GM12878 (cell line): ENCODE data around the gene SMPD1. TPM values are rescaled to one million over a fixed set of nuclear protein-coding genes. Genes with fewer than 3 reads are reported as not detected.

ENCODE experiments used
- ATAC-seq: fragments of 200-7000 bp; cut with Tn5 transposase; 3 replicates; pipeline ENCODE4 v1.9.1; 2020; ENCODE audit warnings: mild to moderate bottlenecking, moderate library complexity
- BruUV-seq: library from RNA; stranded (reverse); fragments of 400-500 nt; replicated peaks from 2 replicates; lab custom pipeline; 2021; lab: Mats Ljungman, UMichigan
- CTCF ChIA-PET: fragments of 300-600 bp; sonication (Branson Sonifier 250); formaldehyde crosslinking; extraction: SDS; loops from one replicate; lab custom pipeline; 2021; ENCODE audit warnings: inconsistent platforms; lab: Yijun Ruan, JAX
- POLR2A ChIA-PET: fragments of 350-600 bp; formaldehyde crosslinking; extraction: SDS; loops from one replicate; lab custom pipeline; 2021; ENCODE audit warnings: inconsistent platforms; lab: Charles Lee
- RAD21 ChIA-PET: fragments of 300-600 bp; sonication (Branson Sonifier 250); formaldehyde crosslinking; loops from one replicate; lab custom pipeline; 2023; ENCODE audit warnings: antibody characterized with exemption; ENCODE audit not compliant: unreplicated experiment; lab: Charles Lee
- SMC1A ChIA-PET: fragments of 300-600 bp; sonication (Branson Sonifier 250); formaldehyde crosslinking; loops from one replicate; lab custom pipeline; 2023; ENCODE audit not compliant: unreplicated experiment, uncharacterized antibody; lab: Charles Lee
- DNase-seq: peaks from one replicate; pipeline ENCODE4 v3.0.0-alpha.2; 2011; ENCODE audit warnings: low read depth, low spot score
- FAIRE-seq: peaks from 3 replicates; lab custom pipeline; 2011; peaks lifted over from hg19 to GRCh38; lab: Jason Lieb, UNC
- H2AFZ ChIP-seq: 2 replicates; pipeline ENCODE4 v1.6.0; 2011; ENCODE audit warnings: low read depth, low read length, control low read depth; ENCODE audit not compliant: control insufficient read depth
- H3K27ac ChIP-seq: 2 replicates; pipeline ENCODE4 v1.5.1; 2011; ENCODE audit warnings: control low read depth; ENCODE audit not compliant: control insufficient read depth, insufficient read depth
- H3K27me3 ChIP-seq, 2 experiments: replicated peaks in 1 of 2; 2 replicates each; pipeline versions ENCODE4 v1.6.0 to v1.6.1; 2011; ENCODE audit warnings: low read length in 1 of 2; ENCODE audit not compliant: control insufficient read depth in 2 of 2, insufficient read depth in 2 of 2
- H3K36me3 ChIP-seq, 2 experiments: 2 replicates each; pipeline ENCODE4 v1.5.1; 2011; ENCODE audit warnings: low read length in 1 of 2; ENCODE audit not compliant: control insufficient read depth in 2 of 2, insufficient read depth in 2 of 2
- H3K4me1 ChIP-seq: 2 replicates; pipeline ENCODE4 v1.6.1; 2011; ENCODE audit warnings: mild to moderate bottlenecking, low read length, moderate library complexity, mixed read lengths; ENCODE audit not compliant: control insufficient read depth, insufficient read depth
- H3K4me2 ChIP-seq: 2 replicates; pipeline ENCODE4 v1.6.0; 2011; ENCODE audit warnings: control low read depth; ENCODE audit not compliant: control insufficient read depth, insufficient read depth
- H3K4me3 ChIP-seq: fragments of 200-600 bp; sonication (generic); 2 replicates; pipeline ENCODE4 v1.5.1; 2016
- H3K79me2 ChIP-seq: 2 replicates; pipeline ENCODE4 v1.6.0; 2011; ENCODE audit warnings: low read length; ENCODE audit not compliant: control insufficient read depth, insufficient read depth
- H3K9ac ChIP-seq: 2 replicates; pipeline ENCODE4 v1.8.0; 2011; ENCODE audit warnings: low read length, control low read depth, mixed read lengths; ENCODE audit not compliant: control insufficient read depth, insufficient read depth
- H3K9me3 ChIP-seq: replicated peaks from 3 replicates; pipeline ENCODE4 v1.5.1; 2011; ENCODE audit warnings: mild to moderate bottlenecking, low read length; ENCODE audit not compliant: control insufficient read depth, insufficient read depth
- H4K20me1 ChIP-seq: 2 replicates; pipeline ENCODE4 v1.6.0; 2011; ENCODE audit not compliant: control insufficient read depth, insufficient read depth
- RAD21 ChIP-seq: IDR thresholded peaks from 2 replicates; pipeline ENCODE4 v1.6.1; 2011; ENCODE audit warnings: mild to moderate bottlenecking, low read depth, low read length, moderate library complexity; ENCODE audit not compliant: insufficient read depth
- SMC3 ChIP-seq: IDR thresholded peaks from 2 replicates; pipeline ENCODE4 v1.6.1; 2011; ENCODE audit warnings: low read length, improper control_type of control experiment, borderline replicate concordance
- YY1 ChIP-seq: IDR thresholded peaks from 2 replicates; pipeline ENCODE4 v1.6.1; 2011; ENCODE audit warnings: low read depth, mild to moderate bottlenecking, low read length
- ZBED1 ChIP-seq: IDR thresholded peaks from 2 replicates; pipeline ENCODE4 v1.6.1; 2016; ENCODE audit warnings: borderline replicate concordance
- ZSCAN29 ChIP-seq: fragments of 450-650 bp; IDR thresholded peaks from 2 replicates; pipeline ENCODE4 v1.6.1; 2017; ENCODE audit warnings: mild to moderate bottlenecking, moderate library complexity
- WGBS: methylation state at CpG from one replicate; pipeline ENCODE4 v1.1.6; 2016; ENCODE audit warnings: low lambda C conversion rate; ENCODE audit not compliant: insufficient replicate concordance, insufficient coverage; ENCODE audit errors: missing lambda C conversion rate; 5-methylcytosine and 5-hydroxymethylcytosine counted together
- in situ Hi-C: fragments of 300-500 bp; cut with MboI; formaldehyde crosslinking; loops from 9 replicates; pipeline ENCODE4 v1.14.3; 2018; ENCODE audit warnings: mixed read lengths
- intact Hi-C: fragments of 100-400 bp; cut with micrococcal nuclease; formaldehyde crosslinking; loops from one replicate; pipeline ENCODE4 v1.14.2; 2022; ENCODE audit not compliant: unreplicated experiment
- polyA plus RNA-seq, 11 experiments: library from polyadenylated mRNA; depleted of rRNA in 4 of 11; unstranded in 6 of 11; stranded (reverse) in 5 of 11; fragments of >200 nt; fragmentation: Nextera tagmentation in 4 of 11; fragmentation: Illumina TruSeq in 1 of 11; extraction: Ambion mirVana in 4 of 11; extraction: Trizol in 1 of 11; gene quantifications; 1 replicate in 1 of 11; 2 replicates in 10 of 11; pipeline versions ENCODE4 v1.2.1 to v1.2.3, GENCODE V29; 2011 to 2016; ENCODE audit warnings: inconsistent platforms in 2 of 11, missing spikeins in 2 of 11, low read depth in 1 of 11
- total RNA-seq, 4 experiments: library from RNA; depleted of rRNA in 3 of 4; stranded (reverse); fragments of >200 nt in 3 of 4; fragmentation: Illumina TruSeq in 1 of 4; extraction: Trizol in 1 of 4; gene quantifications; 2 replicates each; pipeline versions ENCODE4 v1.2.1 to v1.2.3, GENCODE V29; 2013 to 2021
- TF ChIP-seq, protein P1 (sequence below), 3 experiments: IDR thresholded peaks in 2 of 3; conservative IDR thresholded peaks in 1 of 3; 2 replicates each; pipeline ENCODE4 v1.5.1; 2011; ENCODE audit warnings: low read depth in 3 of 3, low read length in 3 of 3, mild to moderate bottlenecking in 3 of 3, control low read depth in 2 of 3, moderate library complexity in 2 of 3, inconsistent platforms in 1 of 3, mixed read lengths in 1 of 3; ENCODE audit not compliant: control insufficient read depth in 2 of 3, insufficient read depth in 1 of 3; ENCODE audit errors: extremely low read depth in 1 of 3
- TF ChIP-seq, protein P2 (sequence below): fragments of 450-650 bp; IDR thresholded peaks from 2 replicates; pipeline ENCODE4 v1.6.1; 2016; ENCODE audit warnings: mild to moderate bottlenecking

The SMPD1 gene
- total and polyA plus RNA-seq, 10 of the 15 experiments (the other 5 are each of a cell fraction or from before 2014, with no cell fraction given), result 1.4 to 13.7 (median 6.2) TPM

DNA sequence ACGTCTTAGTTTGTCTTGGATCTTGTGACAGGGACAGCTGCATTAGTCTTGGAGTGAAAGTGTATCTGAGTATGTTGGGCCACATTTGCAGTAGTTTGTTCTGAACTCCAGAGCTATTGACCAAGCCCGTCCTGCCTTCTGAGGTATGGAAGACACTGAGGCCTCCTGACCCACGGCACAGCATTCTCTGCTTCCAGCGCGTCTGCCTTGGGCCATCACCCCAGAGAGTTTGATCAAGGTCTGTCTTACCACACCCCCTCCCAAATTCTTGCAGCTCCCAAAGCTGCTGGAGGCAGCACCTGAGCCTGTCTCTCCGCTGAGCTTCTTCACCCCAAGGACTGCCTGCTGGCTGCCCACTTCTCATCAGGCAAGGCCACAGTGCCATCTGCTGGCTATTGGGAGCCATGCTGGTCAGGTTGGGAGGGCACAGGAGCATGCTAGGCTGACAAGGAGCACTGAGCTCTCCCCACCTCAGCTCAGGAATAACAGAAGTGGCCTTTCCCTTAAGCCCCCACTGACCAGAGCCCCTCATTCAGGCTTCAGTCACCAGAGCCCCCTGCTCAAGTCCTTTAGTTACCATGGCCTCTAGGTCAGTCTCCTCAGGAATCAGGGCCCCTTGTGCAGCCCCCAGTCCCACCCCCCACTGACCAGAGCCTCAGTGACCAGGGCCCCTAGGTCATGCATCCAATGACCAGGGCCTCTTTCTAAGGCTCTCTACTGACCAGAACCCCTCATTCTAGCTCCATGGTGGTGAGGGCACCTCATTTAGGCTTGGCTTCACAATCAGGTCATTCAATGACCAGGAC, 27.2 kb upstream of the SMPD1 start:
- ChIA-PET CTCF (interaction anchor here (0.5 to 5.3 kb wide), 48 partner anchors 9 to 396 kb away, joined by 3 to 59 read pairs (median 5); partner anchors contain the start of genes ARFIP2, CNGA4, HPX and SMPD1), SMC1A (interaction anchor here (0.6 to 3.1 kb wide), 22 partner anchors 9 to 359 kb away, joined by 3 to 21 read pairs (median 4); no protein-coding TSS in a partner anchor), POLR2A (interaction anchor here (0.5 kb wide), 1 partner anchor 331 kb away, joined by 5 read pairs; no protein-coding TSS in a partner anchor), RAD21 (interaction anchor here (0.6 to 3.7 kb wide), 15 partner anchors 9 to 370 kb away, joined by 3 to 12 read pairs (median 4); no protein-coding TSS in a partner anchor)
- BruUV-seq, result no TSS peak
- Histone ChIP-seq H3K9me3 (no peaks in the 10 kb centered on the region), H3K4me2 (no peak overlapping the region), H3K36me3 (no peaks in the 10 kb centered on the region), H3K9ac (no peak overlapping the region), H3K4me1 (no peaks in the 10 kb centered on the region), H3K27me3 (peaks cover 0 to 2% of the 10 kb centered on the region in 2 experiments; a peak in 1 of 4 replicates), H4K20me1 (no peaks in the 10 kb centered on the region), H3K27ac (no peak overlapping the region), H3K4me3 (no peak overlapping the region), H2AFZ (no peak overlapping the region), H3K79me2 (no peaks in the 10 kb centered on the region)
- FAIRE-seq (peak; percentile 99), DNase-seq (no peak), ATAC-seq (peak; percentile 100)
- 82% methylated on average over 6 of the region's 6 CpGs for WGBS
- in situ Hi-C loops, result loop anchor here (5.0 kb wide), 1 partner anchor 341 kb away; no protein-coding TSS in a partner anchor
- TF ChIP-seq SMC3 (peak; percentile 61), YY1 (peak; percentile 51; the same call in 1 of the 2 replicates), ZSCAN29 (no peak), ZBED1 (no peak), RAD21 (peak; percentile 84)
- TF ChIP-seq, protein P1, sequence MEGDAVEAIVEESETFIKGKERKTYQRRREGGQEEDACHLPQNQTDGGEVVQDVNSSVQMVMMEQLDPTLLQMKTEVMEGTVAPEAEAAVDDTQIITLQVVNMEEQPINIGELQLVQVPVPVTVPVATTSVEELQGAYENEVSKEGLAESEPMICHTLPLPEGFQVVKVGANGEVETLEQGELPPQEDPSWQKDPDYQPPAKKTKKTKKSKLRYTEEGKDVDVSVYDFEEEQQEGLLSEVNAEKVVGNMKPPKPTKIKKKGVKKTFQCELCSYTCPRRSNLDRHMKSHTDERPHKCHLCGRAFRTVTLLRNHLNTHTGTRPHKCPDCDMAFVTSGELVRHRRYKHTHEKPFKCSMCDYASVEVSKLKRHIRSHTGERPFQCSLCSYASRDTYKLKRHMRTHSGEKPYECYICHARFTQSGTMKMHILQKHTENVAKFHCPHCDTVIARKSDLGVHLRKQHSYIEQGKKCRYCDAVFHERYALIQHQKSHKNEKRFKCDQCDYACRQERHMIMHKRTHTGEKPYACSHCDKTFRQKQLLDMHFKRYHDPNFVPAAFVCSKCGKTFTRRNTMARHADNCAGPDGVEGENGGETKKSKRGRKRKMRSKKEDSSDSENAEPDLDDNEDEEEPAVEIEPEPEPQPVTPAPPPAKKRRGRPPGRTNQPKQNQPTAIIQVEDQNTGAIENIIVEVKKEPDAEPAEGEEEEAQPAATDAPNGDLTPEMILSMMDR (IDR thresholded peaks at IDR 0.05 in 2 of 3, conservative IDR thresholded peaks at IDR 0.05 in 1 of 3; ENCODE audit: control insufficient read depth in 2 of 3, extremely low read depth in 1 of 3, insufficient read depth in 1 of 3, low read depth in 3 of 3, low read length in 3 of 3), result peak; percentile 88 to 95 (median 91)
- TF ChIP-seq, protein P2, sequence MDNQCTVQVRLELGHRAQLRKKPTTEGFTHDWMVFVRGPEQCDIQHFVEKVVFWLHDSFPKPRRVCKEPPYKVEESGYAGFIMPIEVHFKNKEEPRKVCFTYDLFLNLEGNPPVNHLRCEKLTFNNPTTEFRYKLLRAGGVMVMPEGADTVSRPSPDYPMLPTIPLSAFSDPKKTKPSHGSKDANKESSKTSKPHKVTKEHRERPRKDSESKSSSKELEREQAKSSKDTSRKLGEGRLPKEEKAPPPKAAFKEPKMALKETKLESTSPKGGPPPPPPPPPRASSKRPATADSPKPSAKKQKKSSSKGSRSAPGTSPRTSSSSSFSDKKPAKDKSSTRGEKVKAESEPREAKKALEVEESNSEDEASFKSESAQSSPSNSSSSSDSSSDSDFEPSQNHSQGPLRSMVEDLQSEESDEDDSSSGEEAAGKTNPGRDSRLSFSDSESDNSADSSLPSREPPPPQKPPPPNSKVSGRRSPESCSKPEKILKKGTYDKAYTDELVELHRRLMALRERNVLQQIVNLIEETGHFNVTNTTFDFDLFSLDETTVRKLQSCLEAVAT, result no peak
- intact Hi-C loops, result no loop called here
